GM18508 (cell line): ENCODE measurements around the gene IQCH.

ENCODE experiments used
- ATAC-seq: cut with Tn5 transposase; IDR thresholded peaks from one replicate; pipeline ENCODE4 v1.9.1; 2021; ENCODE audit warnings: moderate number of reproducible peaks; ENCODE audit not compliant: insufficient read depth, unreplicated experiment

IQCH gene

GRCh38 chr15:67479781-67480505, 225.4 kb downstream of the IQCH start:
- ATAC-seq = no peak

- ATAC-seq = no peak
These were observed 226.2 kb downstream of the IQCH start for GRCh38 chr15:67480741-67481140.

DNA sequence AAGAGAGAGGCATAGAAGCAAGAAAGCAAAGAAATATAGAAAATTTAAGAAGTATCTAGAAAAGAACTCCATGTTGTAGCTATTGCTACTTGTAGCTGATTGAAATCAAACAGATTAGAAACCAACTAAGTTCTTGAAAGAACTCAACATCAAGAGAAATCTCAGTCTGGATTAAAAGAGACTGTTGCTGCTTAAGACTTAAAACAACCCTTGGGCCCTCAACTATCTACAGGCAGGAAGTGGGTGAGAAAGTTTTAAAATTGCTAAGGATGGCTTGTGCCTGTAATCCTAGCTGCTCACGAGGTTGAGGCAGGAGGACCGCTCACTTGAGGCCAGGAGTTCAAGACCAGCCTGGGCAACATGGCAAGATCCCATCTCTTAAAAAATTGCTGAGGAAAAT, 227.1 kb downstream of the IQCH start:
- no peak for ATAC-seq

DNA sequence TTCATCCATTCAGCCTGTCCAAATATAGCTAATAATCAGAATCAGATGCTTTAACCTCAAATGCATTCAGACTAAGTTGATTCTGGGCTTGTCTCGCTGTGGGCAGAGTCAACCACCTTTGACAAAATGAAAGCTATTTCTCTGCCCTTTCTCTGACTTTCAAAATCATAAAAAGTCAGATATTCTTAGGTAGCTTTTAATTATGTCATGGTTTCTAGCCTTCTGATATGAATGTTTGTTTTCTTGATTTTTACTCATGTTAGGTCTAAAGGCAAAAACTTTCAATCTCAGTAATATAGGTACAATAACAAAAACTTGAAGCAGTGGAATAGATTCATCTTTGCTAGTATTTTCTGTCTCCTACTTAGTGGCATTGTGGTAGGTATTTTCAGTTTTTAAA, 241.0 kb downstream of the IQCH start:
- no peak for ATAC-seq

- no peak for ATAC-seq
These were observed 246.7 kb downstream of the IQCH start for GRCh38 chr15:67501177-67501835.

GRCh38 chr15:67501836-67502461, 247.4 kb downstream of the IQCH start:
- ATAC-seq = no peak

DNA sequence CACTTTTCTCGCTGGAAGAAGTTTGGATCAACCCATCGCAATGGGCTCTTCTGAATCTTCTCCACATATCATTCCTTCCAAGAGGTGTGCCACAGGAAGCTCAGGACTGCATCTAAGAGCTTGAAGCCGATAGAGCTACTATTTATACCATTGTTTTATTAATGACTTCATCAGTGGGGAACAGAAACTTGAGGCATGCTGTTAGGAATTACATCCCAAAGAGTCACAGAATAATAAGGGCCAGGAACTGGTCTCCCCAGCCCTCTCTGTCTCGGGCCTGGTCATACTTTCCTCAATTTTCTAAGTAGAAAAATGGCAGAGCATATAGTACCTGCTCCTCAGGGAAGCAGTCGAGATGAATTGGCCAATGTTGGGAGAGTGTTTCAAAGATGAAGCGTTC, 249.5 kb downstream of the IQCH start:
- ATAC-seq = no peak

DNA sequence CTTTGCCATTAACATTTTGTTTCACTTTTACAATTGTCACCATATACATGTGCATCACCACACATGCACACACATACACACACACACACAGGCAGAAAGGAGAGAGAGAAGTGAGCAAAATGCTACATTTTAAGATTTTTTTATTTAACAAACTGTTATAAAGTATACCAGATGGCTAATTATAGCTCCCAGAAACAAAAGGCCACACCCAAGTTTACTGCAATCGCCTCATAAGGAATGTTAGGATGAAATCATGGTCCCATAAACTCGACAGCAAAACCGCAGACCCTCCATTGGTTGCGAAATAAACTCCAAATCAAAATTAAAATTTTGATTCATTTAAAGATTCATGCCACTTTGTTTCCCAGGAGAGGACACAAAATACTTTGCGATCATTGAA, 250.2 kb downstream of the IQCH start:
- ATAC-seq = no peak

DNA sequence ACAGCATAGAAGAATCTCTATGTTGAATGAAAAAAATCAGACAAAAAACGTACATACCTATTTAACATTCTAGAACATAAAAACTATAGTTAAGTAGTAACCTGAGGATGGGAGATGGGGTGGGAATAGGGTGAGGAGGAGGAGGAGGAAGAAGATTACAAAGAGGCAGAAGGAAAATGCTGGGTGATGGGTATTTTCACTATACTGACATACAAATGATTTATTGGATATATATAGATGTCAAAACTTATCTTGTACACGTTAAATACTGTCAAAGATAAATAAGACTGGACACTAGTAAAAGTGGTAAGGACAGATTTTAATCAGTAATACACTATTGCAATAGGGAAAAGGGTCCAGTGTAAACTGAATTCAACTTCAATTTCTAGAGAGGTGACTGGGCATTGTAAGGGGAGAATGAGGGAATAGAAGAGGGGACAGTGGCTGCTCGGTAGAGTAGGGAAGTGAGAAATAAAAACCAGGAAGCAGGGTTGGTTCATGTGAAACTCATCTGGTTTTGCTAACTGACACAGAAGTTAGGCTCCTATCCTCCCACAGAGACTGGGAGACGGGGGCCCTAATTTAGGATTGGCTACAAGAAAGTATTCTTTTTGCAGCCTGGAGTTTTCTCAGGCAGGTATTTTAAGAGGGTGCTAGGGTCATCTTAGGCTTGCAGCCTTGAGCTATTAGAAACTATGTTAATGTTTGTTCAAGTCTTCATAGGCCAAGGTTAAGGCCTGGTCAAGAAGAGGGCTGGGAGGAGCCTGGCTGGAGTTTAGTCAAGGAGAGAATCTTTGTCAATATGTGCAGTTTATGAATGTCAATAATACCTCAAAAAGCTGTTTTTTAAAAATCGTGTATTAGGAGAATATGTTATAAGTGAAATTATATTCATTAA, 251.3 kb downstream of the IQCH start:
- ATAC-seq = no peak

- no peak for ATAC-seq
These were observed 252.5 kb downstream of the IQCH start for GRCh38 chr15:67506775-67507747.

GRCh38 chr15:67508407-67508806, 253.8 kb downstream of the IQCH start:
- ATAC-seq = no peak

DNA sequence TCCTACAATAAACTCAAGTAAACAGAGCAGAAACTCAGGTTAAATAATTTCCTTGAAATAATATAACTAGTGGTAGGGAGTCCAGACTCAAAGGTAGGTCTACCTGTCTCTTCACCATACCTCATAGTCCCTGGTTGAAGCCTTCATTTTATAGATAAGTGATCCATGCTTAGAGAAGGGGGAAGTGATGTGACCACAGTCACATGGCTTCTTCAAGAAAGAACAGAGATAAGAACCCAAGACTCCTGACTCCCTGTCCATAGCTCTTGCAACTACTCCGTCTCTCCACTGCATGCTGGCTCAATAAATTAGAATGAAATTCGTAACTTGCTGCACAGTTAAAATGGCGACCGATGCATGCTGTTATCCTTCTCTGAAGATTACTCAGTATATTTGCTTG, 255.3 kb downstream of the IQCH start:
- ATAC-seq = no peak

DNA sequence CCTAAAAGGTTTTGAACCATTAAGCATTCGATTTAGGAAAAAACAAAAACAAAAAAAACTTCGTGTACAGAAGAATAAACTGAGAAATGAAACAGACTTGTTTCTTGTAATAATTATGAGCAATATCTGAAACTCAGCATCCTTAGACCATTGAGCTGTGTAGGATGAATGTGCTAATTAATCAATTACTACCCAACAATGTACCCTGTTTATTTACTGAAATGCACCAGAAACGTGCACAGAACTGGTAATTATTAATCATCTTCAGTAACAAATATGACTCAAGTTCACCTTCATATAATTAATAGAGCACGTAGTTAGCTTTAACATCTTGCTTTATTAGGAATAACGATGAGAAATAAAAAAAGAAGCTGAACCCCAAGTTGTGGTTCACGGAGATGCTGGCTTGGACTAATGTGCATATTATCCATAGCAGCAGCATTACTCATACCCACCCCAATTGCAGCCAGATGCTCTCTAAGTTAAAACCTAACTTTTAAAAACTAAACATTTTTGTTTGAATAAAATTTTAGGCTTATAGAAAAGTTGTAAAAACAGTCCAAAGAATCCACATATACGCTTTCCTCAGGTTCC, 256.1 kb downstream of the IQCH start:
- no peak for ATAC-seq

- ATAC-seq = no peak
These were observed 257.0 kb downstream of the IQCH start for GRCh38 chr15:67511606-67512005.

- ATAC-seq = no peak
These were observed 257.6 kb downstream of the IQCH start for GRCh38 chr15:67512140-67512539.

GRCh38 chr15:67512933-67513714, 258.5 kb downstream of the IQCH start:
- ATAC-seq = no peak

- no peak for ATAC-seq
These were observed 260.5 kb downstream of the IQCH start for GRCh38 chr15:67515090-67515489.

GRCh38 chr15:67515557-67515956, 261.0 kb downstream of the IQCH start:
- ATAC-seq = no peak
